HG02870 (cell line): ENCODE measurements around the gene DDX23.

Experiments used
- ATAC-seq: cut with Tn5 transposase; IDR thresholded peaks from one replicate; pipeline ENCODE4 v1.9.1; 2021; ENCODE audit warnings: mild to moderate bottlenecking, moderate library complexity; ENCODE audit not compliant: unreplicated experiment

Gene DDX23

GRCh38 chr12:48824905-48825304 lies 27.1 kb downstream of the DDX23 start:
- ATAC-seq, result no peak

GRCh38 chr12:48824112-48824511 lies 27.9 kb downstream of the DDX23 start:
- ATAC-seq, result no peak

GRCh38 chr12:48823281-48823680 lies 28.7 kb downstream of the DDX23 start:
- ATAC-seq, result no peak

GRCh38 chr12:48822711-48823110 lies 29.3 kb downstream of the DDX23 start:
- ATAC-seq, result no peak

- ATAC-seq, result no peak
Observed at GRCh38 chr12:48822139-48822538, 29.8 kb downstream of the DDX23 start.

- no peak for ATAC-seq
Observed at GRCh38 chr12:48819986-48820725, 31.8 kb downstream of the DDX23 start.

GRCh38 chr12:48818831-48819590 lies 33.0 kb downstream of the DDX23 start:
- no peak for ATAC-seq

- ATAC-seq, result no peak
Observed at GRCh38 chr12:48817873-48818830, 33.8 kb downstream of the DDX23 start, which contains the start of gene CACNB3. CACNB3 (plus strand) TSS chr12:48818496; CDS start chr12:48818930, 434 bp downstream.

- no peak for ATAC-seq
Observed at GRCh38 chr12:48816143-48816854, 35.7 kb downstream of the DDX23 start.

GRCh38 chr12:48815126-48816110 lies 36.5 kb downstream of the DDX23 start:
- peak; percentile 23 for ATAC-seq

GRCh38 chr12:48814262-48815125 lies 37.5 kb downstream of the DDX23 start:
- peak; percentile 62 for ATAC-seq

GRCh38 chr12:48813465-48814261 lies 38.3 kb downstream of the DDX23 start:
- no peak for ATAC-seq

GRCh38 chr12:48812389-48812788 lies 39.6 kb downstream of the DDX23 start:
- no peak for ATAC-seq

GRCh38 chr12:48811437-48812090 lies 40.4 kb downstream of the DDX23 start:
- no peak for ATAC-seq

- ATAC-seq, result no peak
Observed at GRCh38 chr12:48810903-48811431, 41.0 kb downstream of the DDX23 start.

GRCh38 chr12:48807981-48808380 lies 44.0 kb downstream of the DDX23 start:
- no peak for ATAC-seq

- no peak for ATAC-seq
Observed at GRCh38 chr12:48803675-48804074, 48.3 kb downstream of the DDX23 start.
